KMS-11 (cell line): Measurements from ENCODE around the gene ZNF862.

Source experiments
- H2AFZ ChIP-seq: fragments of 200-600 bp; sonication (generic); 2 replicates; pipeline ENCODE4 v1.6.1; 2016; ENCODE audit warnings: antibody characterized with exemption, mixed run types, low read depth
- H3K27ac ChIP-seq: fragments of 200-600 bp; sonication (generic); 2 replicates; pipeline ENCODE4 v1.6.1; 2016; ENCODE audit warnings: mild to moderate bottlenecking, mixed run types
- H3K27me3 ChIP-seq: fragments of 200-600 bp; sonication (generic); 2 replicates; pipeline ENCODE4 v1.6.1; 2017; ENCODE audit warnings: mild to moderate bottlenecking, low read depth, mixed run types, moderate library complexity; ENCODE audit not compliant: insufficient read depth
- H3K36me3 ChIP-seq: fragments of 200-600 bp; sonication (generic); 2 replicates; pipeline ENCODE4 v1.6.1; 2017; ENCODE audit warnings: mild to moderate bottlenecking, mixed run types; ENCODE audit not compliant: insufficient read depth
- H3K4me1 ChIP-seq: fragments of 200-600 bp; sonication (generic); 2 replicates; pipeline ENCODE4 v1.6.1; 2016; ENCODE audit warnings: mild to moderate bottlenecking, low read depth, mixed run types; ENCODE audit not compliant: poor library complexity, severe bottlenecking
- H3K4me2 ChIP-seq: fragments of 200-600 bp; sonication (generic); 2 replicates; pipeline ENCODE4 v1.7.0; 2016; ENCODE audit warnings: mild to moderate bottlenecking, mixed run types
- H3K4me3 ChIP-seq: fragments of 200-600 bp; sonication (generic); IDR thresholded peaks from 2 replicates; pipeline ENCODE4 v1.6.1; 2017; ENCODE audit warnings: low read depth, low read length, mixed read lengths; ENCODE audit not compliant: insufficient read depth
- H3K79me2 ChIP-seq: fragments of 200-600 bp; sonication (generic); 2 replicates; pipeline ENCODE4 v1.6.1; 2016; ENCODE audit warnings: low read depth, mixed run types; ENCODE audit not compliant: insufficient read depth
- H3K9ac ChIP-seq: fragments of 200-600 bp; sonication (generic); 2 replicates; pipeline ENCODE4 v1.6.1; 2016; ENCODE audit warnings: mild to moderate bottlenecking, mixed run types
- H4K20me1 ChIP-seq: fragments of 200-600 bp; sonication (generic); 2 replicates; pipeline ENCODE4 v1.6.1; 2016; ENCODE audit warnings: mild to moderate bottlenecking, mixed run types; ENCODE audit not compliant: insufficient read depth
- CTCF ChIP-seq: fragments of 200-600 bp; sonication (generic); conservative IDR thresholded peaks from 2 replicates; pipeline ENCODE4 v1.6.1; 2017; ENCODE audit warnings: low read depth, mild to moderate bottlenecking, antibody characterized with exemption, low read length, moderate library complexity, mixed read lengths

Gene ZNF862

GRCh38 chr7:149884016-149884415 is 45.8 kb downstream of the ZNF862 start:
- H3K4me2 ChIP-seq, result no peak overlapping the region

GRCh38 chr7:149884541-149884940 is 46.4 kb downstream of the ZNF862 start:
- Histone ChIP-seq H3K36me3 (no peaks in the 10 kb centered on the region), H3K4me2 (no peak overlapping the region), H3K9ac (no peak overlapping the region), H3K27me3 (no peaks in the 10 kb centered on the region), H3K27ac (no peak overlapping the region), H3K4me3 (no peak overlapping the region), H4K20me1 (no peaks in the 10 kb centered on the region), H3K4me1 (no peaks in the 10 kb centered on the region), H2AFZ (no peak overlapping the region), H3K79me2 (no peaks in the 10 kb centered on the region)
- TF ChIP-seq CTCF, result no peak

More at GRCh38 chr7:149884016-149884415, 45.8 kb downstream of the ZNF862 start:
- no peak overlapping the region for H3K27ac ChIP-seq
- H3K36me3 ChIP-seq, result no peaks in the 10 kb centered on the region
- H3K79me2 ChIP-seq, result no peaks in the 10 kb centered on the region
- no peaks in the 10 kb centered on the region for H3K27me3 ChIP-seq
- H4K20me1 ChIP-seq, result no peaks in the 10 kb centered on the region
- no peak for TF ChIP-seq CTCF
- no peak overlapping the region for H3K4me3 ChIP-seq
- H3K4me1 ChIP-seq, result no peaks in the 10 kb centered on the region
- H2AFZ ChIP-seq, result no peak overlapping the region
- no peak overlapping the region for H3K9ac ChIP-seq

- Histone ChIP-seq H3K9ac (no peak overlapping the region), H3K27ac (no peak overlapping the region), H3K4me2 (no peak overlapping the region)
Measured at GRCh38 chr7:149885191-149886017, 47.2 kb downstream of the ZNF862 start.

GRCh38 chr7:149886018-149886415 is 47.8 kb downstream of the ZNF862 start:
- H3K27ac ChIP-seq, result no peak overlapping the region
- H3K79me2 ChIP-seq, result no peaks in the 10 kb centered on the region
- H3K4me2 ChIP-seq, result no peak overlapping the region
- no peak overlapping the region for H2AFZ ChIP-seq
- no peak for TF ChIP-seq CTCF
- no peak overlapping the region for H3K9ac ChIP-seq
- no peaks in the 10 kb centered on the region for H3K36me3 ChIP-seq
- no peaks in the 10 kb centered on the region for H4K20me1 ChIP-seq
- no peaks in the 10 kb centered on the region for H3K27me3 ChIP-seq
- no peak overlapping the region for H3K4me3 ChIP-seq
- H3K4me1 ChIP-seq, result no peaks in the 10 kb centered on the region

More at GRCh38 chr7:149885191-149886017, 47.2 kb downstream of the ZNF862 start:
- no peaks in the 10 kb centered on the region for H3K79me2 ChIP-seq
- H3K4me1 ChIP-seq, result no peaks in the 10 kb centered on the region
- H3K36me3 ChIP-seq, result no peaks in the 10 kb centered on the region
- H2AFZ ChIP-seq, result no peak overlapping the region
- no peaks in the 10 kb centered on the region for H4K20me1 ChIP-seq
- TF ChIP-seq CTCF, result no peak
- H3K27me3 ChIP-seq, result no peaks in the 10 kb centered on the region
- no peak overlapping the region for H3K4me3 ChIP-seq
